Stimulated activated CD4-positive, alpha-beta T cell treated with anti-CD3 and anti-CD28 coated beads, Interleukin-1b, Interleukin-23, amount 100 ng/mL, for 24 hours (primary cell): ENCODE measurements around the gene LEFTY2.
A peak's percentile ranks its signal among the peaks of the same experiment; 100 is the strongest.
"Not testable (repeated sequence)": the region's sequence is repeated elsewhere in the genome, so short reads cannot be mapped to it uniquely, and the experiment has no call there.

Experiments used
- DNase-seq, 4 experiments: peaks; one replicate each; pipeline ENCODE4 v3.0.0-alpha.2; 2020; ENCODE audit warnings: low read depth in 4 of 4, low spot score in 1 of 4

The LEFTY2 gene

GRCh38 chr1:225906467-225906866 is 34.6 kb downstream of the LEFTY2 start:
- no peak for DNase-seq

GRCh38 chr1:225903623-225904022 is 37.4 kb downstream of the LEFTY2 start:
- no peak for DNase-seq

- DNase-seq = no peak
Observed at GRCh38 chr1:225899044-225899925, 41.7 kb downstream of the LEFTY2 start.

- no peak for DNase-seq
Observed at GRCh38 chr1:225897595-225898514, 43.2 kb downstream of the LEFTY2 start.

- DNase-seq = peak in 2 of 4 experiments; percentile 33 to 35
Observed at GRCh38 chr1:225896937-225897549, 44.0 kb downstream of the LEFTY2 start.

- DNase-seq = no peak
Observed at GRCh38 chr1:225896494-225896893, 44.5 kb downstream of the LEFTY2 start.

GRCh38 chr1:225892307-225892706 is 48.7 kb downstream of the LEFTY2 start:
- no peak for DNase-seq

- DNase-seq = no peak
Observed at GRCh38 chr1:225891229-225891972, 49.6 kb downstream of the LEFTY2 start.

GRCh38 chr1:225890346-225891228 is 50.4 kb downstream of the LEFTY2 start:
- DNase-seq = no peak

- DNase-seq = no peak
Observed at GRCh38 chr1:225889743-225890142, 51.3 kb downstream of the LEFTY2 start.

GRCh38 chr1:225888898-225889601 is 52.0 kb downstream of the LEFTY2 start, which contains the start of gene LEFTY1:
TSS of gene LEFTY1 (minus strand) at chr1:225889146. CDS start at chr1:225889066, 80 bp downstream.
- no peak for DNase-seq

GRCh38 chr1:225888289-225888897 is 52.6 kb downstream of the LEFTY2 start:
- DNase-seq = no peak

- DNase-seq = not testable (repeated sequence)
Observed at GRCh38 chr1:225887554-225888288, 53.3 kb downstream of the LEFTY2 start.

- no peak for DNase-seq
Observed at GRCh38 chr1:225887030-225887314, 54.0 kb downstream of the LEFTY2 start.
